ENCODE data around the gene LIPT1.
"Not testable (repeated sequence)": the region's sequence is repeated elsewhere in the genome, so short reads cannot be mapped to it uniquely, and the experiment has no call there.

The LIPT1 gene

DNA sequence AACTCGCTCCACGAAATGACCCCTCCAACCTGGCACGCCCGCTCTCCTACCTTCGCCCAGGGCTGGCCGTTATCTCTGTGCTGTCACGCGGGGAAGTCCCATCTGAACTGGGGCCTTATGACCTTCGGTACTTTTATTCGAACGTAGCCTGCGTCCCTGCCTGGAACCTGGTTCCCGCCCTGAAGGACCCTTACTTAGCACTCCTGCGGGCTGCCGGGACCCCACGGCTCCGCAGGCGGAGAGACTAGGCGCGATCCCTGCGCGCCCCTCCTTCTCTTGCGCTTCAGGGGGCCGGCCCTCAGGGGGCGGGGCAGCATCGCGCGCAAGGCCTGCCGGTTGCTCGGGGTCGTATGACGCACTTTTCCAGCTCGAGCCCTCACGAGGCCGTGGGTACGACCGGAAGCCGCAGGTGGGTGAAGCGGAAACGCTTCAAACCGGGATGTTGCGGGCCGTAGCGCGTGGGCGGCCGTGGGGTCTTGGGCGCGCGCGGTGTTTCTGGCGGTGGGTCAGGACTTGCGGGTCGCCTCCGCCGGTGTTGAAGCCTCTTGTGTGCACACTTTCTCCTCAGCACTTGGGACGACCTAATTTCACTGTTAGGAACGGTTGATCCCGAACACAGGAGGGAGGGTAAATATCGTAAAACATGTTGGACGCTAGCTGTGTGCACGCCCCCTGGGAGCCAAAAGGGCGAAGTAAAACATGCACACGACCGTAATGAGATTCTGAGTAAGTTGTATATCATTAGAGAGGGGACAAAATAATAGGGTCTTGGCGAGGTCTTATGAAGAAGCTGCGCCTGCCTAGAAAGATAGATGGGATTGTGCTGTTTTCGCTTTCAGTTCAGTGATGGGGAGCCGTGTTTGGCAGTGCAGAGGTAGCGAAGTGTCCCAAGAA, at the start of gene LIPT1, which contains the start of gene TSGA10:
LIPT1 (plus strand) TSS at position 325 of the 894 bp plus-strand sequence. CDS start 6,991 bp downstream, outside the sequence.
TSGA10 (minus strand) TSS at position 300 of the 894 bp plus-strand sequence. CDS start 45,503 bp downstream, outside the sequence.
- peak; percentile 41 to 93 (median 85) for DNase-seq

DNA sequence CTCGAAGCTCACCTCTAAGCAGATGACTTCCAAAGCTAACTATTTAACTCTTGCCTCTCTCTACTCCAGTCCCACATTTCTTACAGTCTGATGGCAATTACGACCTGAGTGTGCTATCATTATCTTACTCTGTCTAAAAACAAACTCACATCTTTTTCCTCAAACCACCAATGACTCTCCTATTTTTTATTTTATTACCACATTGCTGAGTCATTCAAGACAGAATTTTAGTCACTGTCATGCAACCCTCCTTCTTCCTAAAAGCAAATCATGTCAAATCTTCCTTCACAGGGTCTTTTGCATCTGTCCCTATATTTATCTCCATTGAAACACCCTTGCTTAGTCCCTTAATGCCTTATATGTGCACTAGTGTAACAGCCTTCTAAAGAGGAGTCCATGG, 47.9 kb upstream of the LIPT1 start:
- DNase-seq: no peak

DNA sequence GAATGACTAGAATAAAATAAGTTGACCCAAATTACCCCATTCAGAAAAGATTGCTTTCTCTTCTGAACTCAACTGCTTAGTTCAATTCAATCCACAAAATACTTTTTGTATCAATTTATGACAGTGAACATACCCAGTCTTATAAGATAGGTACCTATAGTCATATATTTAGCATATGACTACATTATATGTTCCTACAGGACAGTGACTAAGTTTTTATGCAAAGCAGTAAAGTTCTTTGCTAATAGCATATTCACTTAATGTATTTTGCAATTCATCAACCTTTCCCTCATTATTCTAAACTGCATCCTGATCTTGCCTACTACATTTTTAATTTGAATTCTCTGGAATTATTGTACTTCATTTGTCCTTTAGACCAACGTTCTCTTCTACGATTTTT, 43.5 kb upstream of the LIPT1 start:
- no peak for DNase-seq

DNA sequence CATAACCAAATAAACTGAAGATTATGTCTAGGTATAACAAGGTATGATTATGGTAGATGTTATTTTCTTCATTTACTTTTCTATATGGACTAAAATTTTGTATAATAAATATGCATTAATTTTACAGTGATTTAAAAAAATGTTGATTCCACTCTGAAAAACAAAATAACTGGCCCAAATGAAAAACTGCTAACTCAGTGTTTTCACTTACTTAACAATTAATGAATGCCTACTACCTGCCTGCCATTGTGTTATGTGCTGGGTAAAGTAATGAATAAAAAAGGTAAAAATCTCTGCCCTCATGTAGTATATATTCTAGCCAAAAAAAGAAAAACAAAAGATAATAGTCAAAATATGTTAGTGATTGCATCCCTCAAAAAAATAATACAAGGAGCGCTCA, 42.8 kb upstream of the LIPT1 start:
- DNase-seq: no peak

DNA sequence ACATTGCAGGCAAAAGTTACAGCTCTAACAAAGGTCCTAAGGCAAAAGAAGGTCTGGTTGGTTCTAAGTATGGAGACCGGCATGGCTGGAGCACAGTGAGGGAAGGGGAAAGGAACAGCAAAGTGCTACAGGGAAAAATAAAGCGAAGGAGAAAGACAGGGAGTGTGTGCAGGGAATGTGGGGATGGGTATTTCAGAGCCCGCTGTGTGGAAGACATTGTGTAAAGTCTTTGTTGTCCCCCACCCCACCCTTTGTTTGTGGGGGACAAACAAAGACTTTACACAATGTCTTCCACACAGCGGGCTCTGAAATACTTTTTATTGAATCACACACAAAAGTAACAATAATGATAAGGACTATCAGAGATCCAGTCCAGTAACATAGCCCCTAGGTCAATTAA, 42.1 kb upstream of the LIPT1 start:
- DNase-seq: peak in 9 of 58 donors; percentile 3 to 59 (median 15)

DNA sequence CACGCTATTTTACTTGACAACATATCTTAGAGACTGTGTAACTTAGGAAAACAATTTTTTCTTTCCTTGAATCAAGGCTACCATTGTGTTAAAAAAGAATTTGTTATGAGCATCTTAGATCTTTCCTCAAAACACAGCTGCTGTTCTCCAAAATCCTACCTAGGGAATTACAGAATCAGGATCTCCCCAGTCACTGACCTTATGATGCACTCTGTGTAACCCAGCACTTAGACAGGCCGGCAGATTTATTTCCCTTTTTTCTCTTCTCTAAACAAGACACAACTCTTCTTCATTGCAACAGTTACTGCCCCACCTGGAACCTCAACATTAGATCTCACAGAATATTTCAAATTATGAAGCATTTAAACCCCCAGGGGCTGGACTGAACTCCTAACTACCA, 26.8 kb upstream of the LIPT1 start:
- no peak for DNase-seq

DNA sequence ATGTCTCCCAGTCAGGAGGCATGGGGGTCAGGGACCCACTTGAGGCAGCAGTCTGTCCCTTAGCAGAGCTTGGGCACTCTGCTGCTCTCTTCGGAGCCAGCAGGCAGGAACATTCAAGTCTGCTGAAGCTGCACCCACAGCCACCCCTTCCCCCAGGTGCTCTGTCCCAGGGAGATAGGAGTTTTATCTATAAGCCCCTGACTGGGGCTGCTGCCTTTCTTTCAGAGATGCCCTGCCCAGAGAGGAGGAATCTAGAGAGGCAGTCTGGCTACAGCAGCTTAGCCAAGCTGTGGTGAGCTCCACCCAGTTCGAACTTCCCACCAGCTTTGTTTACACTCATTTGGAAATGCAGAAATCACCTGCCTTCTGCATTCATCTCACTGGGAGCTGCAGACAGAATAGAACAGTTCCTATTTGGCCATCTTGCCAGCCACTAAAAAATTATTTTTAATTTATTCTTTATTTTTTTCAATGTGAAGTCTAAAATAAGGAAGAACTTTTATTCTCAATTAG, 19.7 kb upstream of the LIPT1 start:
- not testable (repeated sequence) for DNase-seq

DNA sequence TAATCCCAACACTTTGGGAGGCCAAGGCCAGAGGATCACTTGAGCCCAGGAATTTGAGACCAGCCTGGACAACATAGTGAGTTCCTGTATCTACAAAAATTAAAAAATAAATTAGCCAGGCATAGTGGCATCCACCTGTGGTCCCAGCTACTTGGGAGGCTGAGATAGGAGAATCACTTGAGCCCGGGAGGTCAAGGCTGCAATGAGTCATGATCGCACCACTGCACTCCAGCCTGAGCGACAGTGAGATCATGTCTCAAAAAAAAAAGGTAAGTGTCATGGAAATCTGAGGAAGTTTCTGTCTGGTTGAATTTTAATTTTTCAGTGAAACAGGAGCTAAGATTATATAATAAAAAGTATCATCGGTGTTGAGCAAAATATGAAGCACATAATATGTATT, 15.8 kb upstream of the LIPT1 start:
- DNase-seq: no peak

DNA sequence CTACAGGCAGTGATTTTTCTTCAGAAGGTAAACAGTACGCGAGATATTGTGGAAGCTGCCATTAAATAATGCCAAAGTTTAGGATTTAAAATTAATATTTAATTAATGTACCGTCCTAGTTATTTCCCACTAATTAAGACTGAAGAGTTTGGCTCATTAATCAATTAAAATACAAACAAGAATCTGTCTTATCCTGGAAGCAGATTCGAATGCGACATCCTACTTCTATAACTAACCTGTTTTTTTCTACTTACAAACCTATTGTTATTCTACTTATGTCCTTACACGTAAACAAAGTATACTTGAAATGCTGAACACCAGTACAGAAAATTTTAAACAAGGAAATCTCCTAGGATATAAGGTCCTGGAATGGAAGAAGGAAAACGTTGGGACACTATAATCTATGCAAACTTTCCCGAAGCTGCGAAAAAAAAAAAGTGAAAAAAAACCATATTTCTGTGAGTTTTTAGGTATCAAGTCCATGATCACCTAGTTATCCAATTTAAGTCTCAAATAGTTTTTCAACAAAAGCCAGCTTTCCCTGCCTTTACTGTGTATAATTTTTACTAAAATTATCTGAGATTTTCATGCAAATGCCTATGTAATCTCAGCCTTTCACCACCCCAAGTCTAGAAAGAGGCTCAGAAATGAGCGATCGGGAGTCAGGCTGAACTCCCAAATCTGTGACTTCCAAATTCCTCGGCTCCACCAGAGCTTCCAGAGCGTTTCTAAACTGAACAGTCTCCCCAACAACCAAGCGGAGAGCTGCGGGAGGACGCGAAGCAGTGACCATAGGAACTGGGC, 14.5 kb upstream of the LIPT1 start:
- DNase-seq: peak in 1 of 58 donors; percentile 25

DNA sequence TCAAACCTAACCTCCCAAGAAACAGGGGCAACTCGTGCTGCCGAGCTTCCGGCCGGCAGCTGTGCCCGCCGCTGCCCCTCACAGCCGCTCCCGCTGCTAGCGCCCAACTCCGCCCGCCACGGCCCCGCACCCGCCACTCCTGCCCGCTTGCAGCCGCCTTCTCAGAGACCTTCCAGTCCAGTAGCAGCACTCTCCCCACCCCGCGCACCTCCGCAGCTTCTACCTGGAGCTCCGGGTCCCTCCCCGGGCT, 14.0 kb upstream of the LIPT1 start:
- peak in 4 of 58 donors; percentile 64 to 78 (median 78) for DNase-seq

DNA sequence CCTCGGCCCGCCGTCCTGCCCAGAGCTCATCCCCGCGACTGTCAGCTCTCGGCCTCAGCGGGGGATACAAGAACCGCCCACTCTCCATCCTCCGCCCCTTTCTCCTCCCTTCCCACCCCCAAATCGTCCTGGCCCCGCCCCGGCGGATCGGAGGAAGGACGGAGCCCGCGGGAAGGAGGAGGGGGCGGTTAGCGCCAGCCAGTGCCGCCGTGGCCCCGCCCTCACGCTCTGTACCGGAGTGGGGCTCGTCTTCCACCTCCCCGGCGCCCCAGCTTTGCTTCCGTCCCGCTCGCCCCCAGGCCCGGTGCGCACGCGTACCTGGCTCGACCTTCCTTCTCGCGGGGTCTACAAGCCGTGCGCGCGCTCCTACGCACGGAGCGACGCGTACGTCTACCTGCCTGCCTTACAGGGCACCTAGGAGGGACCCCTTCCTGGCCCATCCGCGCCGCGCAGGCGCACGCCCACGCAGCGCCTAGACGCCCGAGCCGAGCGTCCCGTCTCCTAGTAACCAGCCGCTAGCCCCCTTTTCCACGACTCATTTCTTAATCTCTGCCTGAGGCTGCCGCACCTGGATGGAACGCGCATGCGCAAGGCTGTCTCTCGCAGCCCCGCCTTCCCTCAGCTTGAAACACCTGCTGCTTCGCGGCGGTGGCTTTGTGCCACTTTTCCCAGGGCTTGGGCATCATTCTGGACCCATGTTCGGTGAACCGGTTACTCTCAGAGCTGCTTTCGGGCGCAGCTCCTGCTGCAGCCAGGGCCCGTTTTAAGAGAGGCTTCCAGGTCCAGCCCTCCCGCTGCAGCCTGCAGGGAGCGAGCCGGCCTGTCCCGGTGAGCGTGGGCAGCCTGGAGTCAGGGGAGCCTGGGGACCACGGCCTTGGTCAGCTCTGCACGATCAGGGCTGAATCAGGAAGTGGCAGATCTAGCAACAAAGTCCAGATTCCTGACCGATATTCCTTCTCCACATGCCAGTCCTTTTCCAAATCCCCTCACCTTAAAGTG, 13.4 kb upstream of the LIPT1 start, which contains the start of gene C2orf15:
C2orf15 (plus strand) TSS at position 598 of the 999 bp plus-strand sequence. CDS start 8,852 bp downstream, outside the sequence.
- DNase-seq: peak; percentile 76 to 96 (median 91)

DNA sequence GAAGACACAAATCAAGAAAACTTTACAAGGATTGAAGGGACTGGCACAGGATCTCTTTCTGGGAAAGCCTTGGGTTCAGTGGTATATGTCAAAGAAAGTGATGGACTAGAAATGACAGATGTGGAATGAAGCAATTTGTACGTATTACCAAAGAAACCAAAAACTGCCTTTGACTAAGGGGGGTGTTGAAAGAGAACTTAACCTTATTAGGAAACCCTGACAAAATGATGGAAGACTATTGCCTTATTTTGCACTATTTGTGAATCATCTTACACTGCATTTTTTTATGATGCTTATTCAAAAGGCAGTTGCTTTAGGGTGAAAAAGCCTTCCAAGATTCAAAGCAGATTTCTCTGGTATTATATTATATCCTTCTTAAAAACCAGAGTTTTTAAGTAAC, 4.1 kb upstream of the LIPT1 start:
- no peak for DNase-seq

DNA sequence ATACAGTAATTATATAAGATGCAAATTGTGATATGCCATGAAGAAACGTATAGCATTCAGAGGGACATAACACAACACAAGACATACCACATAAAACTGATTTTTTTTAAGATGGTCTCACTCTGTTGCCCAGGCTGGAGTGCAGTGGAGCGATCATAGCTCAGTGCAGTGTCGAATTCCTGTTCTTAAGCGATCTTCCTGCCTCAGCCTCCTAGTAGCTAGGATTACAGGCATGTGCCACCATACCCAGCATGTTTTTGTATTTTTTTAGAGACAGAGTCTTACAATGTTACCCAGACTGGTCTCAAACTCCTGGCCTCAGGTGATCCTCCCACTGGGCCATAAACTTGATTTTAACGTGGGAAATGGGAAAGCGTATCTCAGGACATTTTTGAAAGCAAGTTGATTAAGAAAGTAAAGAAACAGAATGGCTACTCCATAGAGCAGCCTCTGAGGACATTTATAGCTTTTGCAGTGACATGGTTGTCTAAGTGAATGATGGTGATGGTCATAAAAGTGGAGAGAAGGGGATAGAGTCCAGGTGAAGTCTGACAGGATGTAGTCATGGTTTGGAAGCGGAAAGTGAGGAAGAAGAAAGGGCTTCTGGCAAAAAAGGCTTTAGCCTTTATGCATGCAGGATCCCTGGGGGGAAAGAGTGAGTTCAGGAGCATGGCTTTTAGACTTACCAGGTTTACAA, 2.4 kb upstream of the LIPT1 start:
- DNase-seq: no peak

DNA sequence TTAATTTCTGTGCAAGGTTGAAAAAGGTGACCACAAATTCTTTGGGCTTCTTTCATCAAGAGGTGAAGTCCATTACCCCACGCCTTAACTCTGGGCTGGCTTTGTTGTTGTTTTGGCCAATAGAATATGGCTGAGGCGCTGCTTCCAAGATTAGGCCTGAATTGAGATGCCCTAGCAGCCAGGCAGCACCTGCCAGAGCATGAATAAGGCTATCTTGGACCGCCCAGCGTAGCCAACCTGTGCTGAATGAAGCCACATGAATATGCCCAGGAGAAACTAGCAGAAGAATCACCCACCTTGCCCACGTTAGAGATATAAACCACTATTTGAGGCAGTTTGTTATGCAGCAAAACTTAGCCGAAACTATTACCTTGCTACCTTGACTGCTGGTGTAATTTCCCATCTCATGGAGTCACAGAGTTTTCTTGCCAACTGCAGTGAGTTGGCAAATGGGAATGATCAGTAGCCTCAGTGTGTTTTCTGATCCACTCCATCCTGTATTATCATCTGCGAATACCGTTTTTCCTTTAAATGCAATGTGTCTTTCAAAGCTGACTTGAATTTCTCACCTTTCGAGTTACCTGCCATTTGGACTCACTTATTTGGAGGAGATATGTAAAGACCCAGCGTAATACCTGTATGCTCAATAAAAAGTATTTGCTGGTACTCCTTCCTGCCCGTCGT, 704 bp upstream of the LIPT1 start:
- DNase-seq: peak in 3 of 58 donors; percentile 0 to 4 (median 2)

DNA sequence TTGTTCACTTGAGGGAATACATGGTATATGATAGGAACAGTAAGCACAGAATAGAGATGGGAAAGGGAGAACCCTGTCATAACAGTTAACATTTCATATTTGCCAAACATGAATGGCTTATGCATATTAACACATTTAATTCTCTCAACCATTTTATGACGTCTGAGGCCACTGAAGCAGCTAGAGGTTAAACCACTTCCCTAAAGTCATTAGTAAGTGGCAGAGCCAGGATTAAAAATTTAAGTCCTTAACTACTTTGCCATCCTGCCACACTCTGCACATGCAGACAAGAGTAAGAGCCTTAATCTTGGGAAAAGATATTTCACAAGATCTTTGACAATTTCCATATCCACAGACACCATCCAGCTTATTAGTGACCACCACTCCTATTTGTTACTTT, 2.1 kb downstream of the LIPT1 start:
- DNase-seq: no peak

DNA sequence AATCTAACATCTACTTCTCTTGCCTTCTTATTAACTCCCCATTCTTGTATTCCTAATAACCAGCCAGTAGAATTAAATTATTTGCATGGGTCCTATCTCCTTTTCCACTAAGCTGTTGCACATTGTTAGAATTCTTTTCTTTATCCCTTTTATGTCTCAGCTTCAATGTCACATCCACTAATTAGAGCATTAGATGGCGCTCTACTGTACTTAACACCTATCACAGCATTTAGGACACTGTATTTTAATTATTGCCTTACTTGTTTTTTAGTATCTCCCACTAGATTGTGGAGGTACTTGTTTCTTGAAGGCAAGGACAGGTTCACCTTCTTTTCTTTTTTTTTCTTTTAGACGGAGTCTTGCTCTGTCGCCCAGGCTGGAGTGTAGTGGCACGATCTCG, 3.8 kb downstream of the LIPT1 start:
- DNase-seq: no peak

DNA sequence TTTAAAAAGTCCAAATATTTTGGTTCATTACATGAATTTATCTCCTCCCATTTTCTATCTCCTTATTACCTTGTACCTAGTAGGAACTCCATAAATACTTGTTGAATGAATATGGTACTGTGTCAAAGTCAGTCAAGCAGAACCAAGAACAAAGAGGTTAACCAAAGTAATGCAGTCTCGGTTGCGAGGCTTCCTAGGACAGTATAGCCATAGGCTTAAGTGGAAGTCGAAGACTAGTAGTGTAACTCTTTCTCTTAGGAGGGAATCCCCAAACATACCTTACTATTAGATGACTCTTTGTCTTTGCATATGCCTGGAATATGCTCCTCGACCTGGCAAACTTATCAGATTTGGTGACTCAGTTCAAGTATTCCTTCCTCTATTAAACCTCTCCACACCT, 4.8 kb downstream of the LIPT1 start:
- DNase-seq: no peak

DNA sequence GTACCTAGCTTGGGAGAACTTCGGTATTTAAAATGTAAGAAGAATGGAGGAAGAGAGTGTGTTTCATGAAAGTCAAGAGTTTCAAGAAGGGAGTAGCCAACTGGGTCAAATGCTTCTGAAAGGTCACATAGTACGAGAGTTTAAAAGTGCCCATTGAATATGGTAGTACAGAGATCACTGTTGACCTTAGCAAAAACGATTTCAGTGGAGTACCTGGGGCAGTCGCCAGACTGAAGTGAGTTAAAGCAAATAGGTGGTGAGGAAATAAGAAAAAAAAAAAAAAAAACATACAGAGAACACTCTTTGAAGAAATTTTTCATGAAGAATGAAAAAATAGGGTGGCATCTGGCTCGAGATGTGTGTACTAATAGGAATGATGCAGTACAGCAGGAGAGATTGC, 11.5 kb downstream of the LIPT1 start:
- DNase-seq: no peak

DNA sequence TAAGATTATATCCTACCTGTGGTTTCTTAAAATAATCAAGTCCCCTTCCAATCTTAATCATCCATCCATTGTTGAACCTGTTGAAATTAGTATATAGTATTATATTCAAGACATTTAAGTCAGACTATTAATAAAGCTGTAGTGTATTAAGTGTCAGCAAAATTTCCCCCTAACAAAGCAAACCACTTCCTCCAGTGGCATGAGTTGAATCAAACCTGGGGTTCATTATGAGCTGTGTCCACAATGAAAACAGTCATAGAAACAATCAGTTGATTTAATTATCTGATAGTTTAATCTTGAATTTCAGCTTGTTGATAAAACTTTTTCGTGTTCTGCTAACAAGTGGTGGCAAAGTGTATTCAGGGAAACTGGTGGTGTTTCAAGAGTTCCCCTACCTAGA, 14.8 kb downstream of the LIPT1 start:
- no peak for DNase-seq

Data from anterior cingulate cortex (tissue), 58 donors.